ENCODE measurements around the gene TMED1. TPM values are rescaled to one million over a fixed set of nuclear protein-coding genes. Genes with fewer than 3 reads are reported as not detected.

Gene TMED1
- total and polyA plus RNA-seq, 2 of the 4 experiments (the other 2 are of a cell fraction) = 37.6 to 41.4 TPM

Small RNA genes within 50 kb of the gene (microRNA-seq; reads per million reads assigned to microRNA genes)
- gene MIR199A1 (ENCODE audit: insufficient read depth in 1 of 2, insufficient read length in 1 of 2, unreplicated experiment in 1 of 2) (3.7 to 9.3 reads per million in 2 experiments), gene MIR6793 (ENCODE audit: insufficient read depth in 1 of 2, insufficient read length in 1 of 2, unreplicated experiment in 1 of 2) (0 to 4.1 reads per million in 2 experiments)

Small RNA genes within 50 kb of the gene (small RNA-seq; reads per million reads assigned to genes)
- 0.39 to 12.8 (median 3.6) reads per million in 5 experiments for gene MIR199A1
- gene MIR6793 = 0 to 0.68 (median 0) reads per million in 5 experiments

Other genes with a start within 250 kb of the TMED1 start
- gene AP1M2, start 248.9 kb downstream of the TMED1 start, total RNA-seq (2012; rRNA removed) = not detected in 2 replicates
- 0.17 and 0.37 TPM in 2 replicates for gene AP1M2, start 248.9 kb downstream of the TMED1 start, polyA plus RNA-seq (2012; rRNA removed)
- 25.8 and 28.5 TPM in 2 replicates for gene SLC44A2, start 210.7 kb downstream of the TMED1 start, total RNA-seq (2012; rRNA removed)
- gene SLC44A2, start 210.7 kb downstream of the TMED1 start, polyA plus RNA-seq (2012; rRNA removed) = 62.1 and 62.9 TPM in 2 replicates
- 95.3 and 120 TPM in 2 replicates for gene ILF3, start 181.9 kb downstream of the TMED1 start, total RNA-seq (2012; rRNA removed)
- 155 and 166 TPM in 2 replicates for gene ILF3, start 181.9 kb downstream of the TMED1 start, polyA plus RNA-seq (2012; rRNA removed)
- 18.6 and 19.9 TPM in 2 replicates for gene QTRT1, start 134.8 kb downstream of the TMED1 start, total RNA-seq (2012; rRNA removed)
- 51.8 and 63.3 TPM in 2 replicates for gene QTRT1, start 134.8 kb downstream of the TMED1 start, polyA plus RNA-seq (2012; rRNA removed)
- 55.0 and 55.6 TPM in 2 replicates for gene DNM2, start 118.1 kb downstream of the TMED1 start, total RNA-seq (2012; rRNA removed)
- 74.2 and 74.6 TPM in 2 replicates for gene DNM2, start 118.1 kb downstream of the TMED1 start, polyA plus RNA-seq (2012; rRNA removed)
- 0.18 and 0.28 TPM in 2 replicates for gene C19orf38, start 12.2 kb upstream of the TMED1 start, total RNA-seq (2012; rRNA removed)
- 0.16 and 0.19 TPM in 2 replicates for gene C19orf38, start 12.2 kb upstream of the TMED1 start, polyA plus RNA-seq (2012; rRNA removed)
- gene CARM1, start 35.3 kb upstream of the TMED1 start, total RNA-seq (2012; rRNA removed) = 17.2 and 20.3 TPM in 2 replicates
- 67.1 and 72.1 TPM in 2 replicates for gene CARM1, start 35.3 kb upstream of the TMED1 start, polyA plus RNA-seq (2012; rRNA removed)
- gene YIPF2, start 92.4 kb upstream of the TMED1 start, total RNA-seq (2012; rRNA removed) = 53.6 and 61.5 TPM in 2 replicates
- 78.0 and 110 TPM in 2 replicates for gene YIPF2, start 92.4 kb upstream of the TMED1 start, polyA plus RNA-seq (2012; rRNA removed)
- gene TIMM29, start 92.6 kb upstream of the TMED1 start, total RNA-seq (2012; rRNA removed) = 13.4 and 13.9 TPM in 2 replicates
- gene TIMM29, start 92.6 kb upstream of the TMED1 start, polyA plus RNA-seq (2012; rRNA removed) = 9.3 and 10.8 TPM in 2 replicates
- gene SMARCA4, start 124.8 kb upstream of the TMED1 start, total RNA-seq (2012; rRNA removed) = 41.4 and 53.3 TPM in 2 replicates
- gene SMARCA4, start 124.8 kb upstream of the TMED1 start, polyA plus RNA-seq (2012; rRNA removed) = 73.6 and 85.6 TPM in 2 replicates